H1 (cell line): Measurements from ENCODE around the gene TTYH2. TPM values are rescaled to one million over a fixed set of nuclear protein-coding genes. Genes with fewer than 3 reads are reported as not detected.

ENCODE experiments used
- CTCF ChIA-PET: fragments of 300-600 bp; sonication (Branson Sonifier 250); formaldehyde crosslinking; loops from one replicate; lab custom pipeline; 2021; ENCODE audit not compliant: partially characterized antibody; lab: Charles Lee
- POLR2A ChIA-PET: fragments of 300-600 bp; sonication (Branson Sonifier 250); formaldehyde crosslinking; loops from one replicate; lab custom pipeline; 2021; ENCODE audit warnings: inconsistent platforms; ENCODE audit not compliant: partially characterized antibody; lab: Charles Lee
- DNase-seq, 2 experiments: peaks; one replicate each; pipeline versions ENCODE4 v3.0.0 to v3.0.0-alpha.2; 2010 to 2022; ENCODE audit warnings: low spot score in 2 of 2, low read depth in 1 of 2, mixed read lengths in 1 of 2
- FAIRE-seq: peaks from 2 replicates; lab custom pipeline; 2011; peaks lifted over from hg19 to GRCh38; lab: Jason Lieb, UNC
- H2AFZ ChIP-seq: 2 replicates; pipeline ENCODE4 v1.8.1; 2012; ENCODE audit warnings: low read length, inconsistent platforms
- H2AK5ac ChIP-seq: 2 replicates; pipeline ENCODE4 v1.6.1; 2013; ENCODE audit warnings: low read depth, low read length
- H2BK120ac ChIP-seq: replicated peaks from 2 replicates; pipeline ENCODE3; 2013; ENCODE audit warnings: low read depth, low read length, inconsistent platforms
- H2BK12ac ChIP-seq: 2 replicates; pipeline ENCODE4 v1.6.1; 2013; ENCODE audit warnings: low read depth, low read length
- H2BK15ac ChIP-seq: 2 replicates; pipeline ENCODE4 v1.6.1; 2013; ENCODE audit warnings: low read length
- H2BK20ac ChIP-seq: 2 replicates; pipeline ENCODE4 v1.6.1; 2013; ENCODE audit warnings: low read length
- H2BK5ac ChIP-seq: 2 replicates; pipeline ENCODE4 v1.6.1; 2013; ENCODE audit warnings: low read depth, low read length
- H3K14ac ChIP-seq: 2 replicates; pipeline ENCODE4 v1.6.1; 2013; ENCODE audit warnings: inconsistent platforms; ENCODE audit not compliant: insufficient read length
- H3K18ac ChIP-seq: 2 replicates; pipeline ENCODE4 v1.6.1; 2013; ENCODE audit warnings: low read length; ENCODE audit errors: extremely low read depth
- H3K23ac ChIP-seq: 2 replicates; pipeline ENCODE4 v1.6.1; 2013; ENCODE audit warnings: inconsistent platforms; ENCODE audit not compliant: insufficient read length
- H3K23me2 ChIP-seq: 2 replicates; pipeline ENCODE4 v1.6.1; 2013; ENCODE audit warnings: low read depth, low read length
- H3K27ac ChIP-seq: 2 replicates; pipeline ENCODE4 v1.6.1; 2011; ENCODE audit warnings: low read depth, low read length, inconsistent platforms
- H3K27me3 ChIP-seq, 4 experiments: replicated peaks in 1 of 4; 1 replicate in 1 of 4; 2 replicates in 3 of 4; pipeline versions ENCODE4 v1.6.1 to v1.8.1; 2011 to 2013; ENCODE audit warnings: low read length in 3 of 4, mild to moderate bottlenecking in 3 of 4, inconsistent platforms in 2 of 4, mixed read lengths in 2 of 4, moderate library complexity in 1 of 4; ENCODE audit not compliant: control insufficient read depth in 3 of 4, insufficient read depth in 3 of 4; ENCODE audit errors: extremely low read depth in 1 of 4
- H3K36me3 ChIP-seq, 4 experiments: 2 replicates each; pipeline versions ENCODE4 v1.6.1 to v1.8.1; 2011 to 2013; ENCODE audit warnings: mild to moderate bottlenecking in 4 of 4, low read length in 3 of 4, moderate library complexity in 2 of 4, control low read depth in 1 of 4, inconsistent platforms in 1 of 4; ENCODE audit not compliant: insufficient read depth in 4 of 4, control insufficient read depth in 2 of 4
- H3K4ac ChIP-seq: replicated peaks from 2 replicates; pipeline ENCODE3; 2013; ENCODE audit warnings: low read length, low read depth, mixed read lengths, inconsistent platforms; ENCODE audit not compliant: insufficient read length
- H3K4me1 ChIP-seq, 4 experiments: replicated peaks in 1 of 4; 1 replicate in 1 of 4; 2 replicates in 3 of 4; pipeline versions ENCODE4 v1.6.1 to v1.8.1; 2011 to 2013; ENCODE audit warnings: low read length in 3 of 4, inconsistent platforms in 2 of 4, mixed read lengths in 1 of 4; ENCODE audit not compliant: insufficient read depth in 4 of 4, control insufficient read depth in 3 of 4
- H3K4me2 ChIP-seq, 2 experiments: 2 replicates each; pipeline versions ENCODE4 v1.6.1 to v1.8.1; 2011 to 2013; ENCODE audit warnings: low read depth in 2 of 2, low read length in 2 of 2, control low read depth in 1 of 2, inconsistent platforms in 1 of 2, mild to moderate bottlenecking in 1 of 2; ENCODE audit not compliant: insufficient read depth in 1 of 2
- H3K4me3 ChIP-seq, 4 experiments: fragments of 200-600, 300-600 bp in 1 of 4; sonication (generic), shearing (Covaris generic), sonication (Bioruptor Twin) in 1 of 4; 2 replicates each; pipeline versions ENCODE4 v1.5.1 to v1.8.1; 2011 to 2016; ENCODE audit warnings: low read length in 4 of 4, low read depth in 3 of 4, control low read depth in 2 of 4, inconsistent platforms in 2 of 4, mild to moderate bottlenecking in 2 of 4, mixed read lengths in 1 of 4, moderate library complexity in 1 of 4; ENCODE audit not compliant: insufficient read depth in 2 of 4; ENCODE audit errors: extremely low read depth in 1 of 4
- H3K56ac ChIP-seq: replicated peaks from 2 replicates; pipeline ENCODE3; 2013; ENCODE audit warnings: low read depth, mild to moderate bottlenecking, mixed read lengths, low read length, inconsistent platforms; ENCODE audit not compliant: insufficient read length
- H3K79me1 ChIP-seq: 2 replicates; pipeline ENCODE4 v1.6.1; 2013; ENCODE audit warnings: low read depth, low read length, control low read depth
- H3K79me2 ChIP-seq, 2 experiments: 2 replicates each; pipeline versions ENCODE4 v1.6.1 to v1.8.1; 2012 to 2013; ENCODE audit warnings: low read length in 2 of 2, mild to moderate bottlenecking in 2 of 2, inconsistent platforms in 1 of 2; ENCODE audit not compliant: insufficient read depth in 2 of 2, control insufficient read depth in 1 of 2
- H3K9ac ChIP-seq, 4 experiments: replicated peaks in 1 of 4; 1 replicate in 1 of 4; 2 replicates in 3 of 4; pipeline versions ENCODE4 v1.6.1 to v1.8.1; 2011 to 2013; ENCODE audit warnings: low read depth in 3 of 4, low read length in 3 of 4, control low read depth in 2 of 4, mild to moderate bottlenecking in 2 of 4, moderate library complexity in 2 of 4, inconsistent platforms in 1 of 4; ENCODE audit errors: extremely low read depth in 1 of 4
- H3K9me3 ChIP-seq, 2 experiments: 2 replicates each; pipeline versions ENCODE4 v1.6.1 to v1.8.1; 2012 to 2013; ENCODE audit warnings: mild to moderate bottlenecking in 2 of 2, moderate library complexity in 2 of 2, control low read depth in 1 of 2, inconsistent platforms in 1 of 2, low read depth in 1 of 2, low read length in 1 of 2, mixed read lengths in 1 of 2; ENCODE audit not compliant: insufficient read depth in 2 of 2
- H4K20me1 ChIP-seq, 2 experiments: replicated peaks in 1 of 2; 2 replicates each; pipeline versions ENCODE3 to v1.8.1; 2011 to 2013; ENCODE audit warnings: inconsistent platforms in 2 of 2, low read length in 2 of 2, mild to moderate bottlenecking in 1 of 2; ENCODE audit not compliant: insufficient read depth in 2 of 2, control insufficient read depth in 1 of 2
- H4K5ac ChIP-seq: 2 replicates; pipeline ENCODE4 v1.6.1; 2013; ENCODE audit warnings: low read length, low read depth, mixed read lengths, inconsistent platforms; ENCODE audit not compliant: insufficient read length
- H4K8ac ChIP-seq: 2 replicates; pipeline ENCODE4 v1.8.0; 2013; ENCODE audit warnings: mild to moderate bottlenecking, moderate library complexity, low read length, inconsistent platforms; ENCODE audit not compliant: insufficient read depth; ENCODE audit errors: extremely low read depth
- H4K91ac ChIP-seq: replicated peaks from 2 replicates; pipeline ENCODE3; 2013; ENCODE audit warnings: low read length, mixed read lengths, inconsistent platforms; ENCODE audit not compliant: insufficient read length
- CREB1 ChIP-seq: IDR thresholded peaks from 2 replicates; pipeline ENCODE4 v1.6.1; 2012; ENCODE audit warnings: inconsistent platforms
- KDM4A ChIP-seq: IDR thresholded peaks from one replicate; pipeline ENCODE4 v1.7.1; 2012; ENCODE audit warnings: low read depth, mild to moderate bottlenecking, moderate library complexity, low read length, inconsistent platforms; ENCODE audit not compliant: severe bottlenecking
- RAD21 ChIP-seq, 2 experiments: IDR thresholded peaks in 1 of 2; conservative IDR thresholded peaks in 1 of 2; 2 replicates each; pipeline ENCODE4 v1.6.1; 2011; ENCODE audit warnings: low read depth in 2 of 2, low read length in 2 of 2, improper control_type of control experiment in 1 of 2, inconsistent platforms in 1 of 2, mild to moderate bottlenecking in 1 of 2, moderate library complexity in 1 of 2
- SAP30 ChIP-seq: fragments of 300-600 bp; sonication (generic); IDR thresholded peaks from 2 replicates; pipeline ENCODE4 v1.7.1; 2012; ENCODE audit warnings: low read length, moderate library complexity, mild to moderate bottlenecking, inconsistent platforms; ENCODE audit not compliant: insufficient read depth, insufficient replicate concordance
- TAF1 ChIP-seq: IDR thresholded peaks from 2 replicates; pipeline ENCODE4 v1.6.1; 2011; ENCODE audit warnings: mild to moderate bottlenecking, low read depth, low read length
- TEAD4 ChIP-seq: IDR thresholded peaks from 2 replicates; pipeline ENCODE4 v1.6.1; 2012; ENCODE audit warnings: low read depth, low read length, inconsistent platforms, mixed read lengths
- WGBS, 2 experiments: shearing (Covaris generic) in 1 of 2; methylation state at CpG; one replicate each; pipeline versions ENCODE4 v1.1.6 to v1.1.7; 2013 to 2015; ENCODE audit warnings: low lambda C conversion rate in 2 of 2, mixed read lengths in 2 of 2, inconsistent platforms in 1 of 2, low coverage in 1 of 2, missing lambda C conversion rate in 1 of 2; ENCODE audit not compliant: insufficient replicate concordance in 2 of 2, insufficient coverage in 1 of 2, insufficient read length in 1 of 2; ENCODE audit errors: extremely low coverage in 1 of 2, missing lambda C conversion rate in 1 of 2; 5-methylcytosine and 5-hydroxymethylcytosine counted together
- polyA plus RNA-seq, 7 experiments: library from polyadenylated mRNA; depleted of rRNA in 3 of 7; stranded (reverse) in 5 of 7; unstranded in 2 of 7; fragments of >200 nt in 5 of 7; fragments of 200-250 nt in 2 of 7; gene quantifications; 1 replicate in 5 of 7; 2 replicates in 1 of 7; 4 replicates in 1 of 7; pipeline versions ENCODE4 v1.2.1 to v1.2.3, GENCODE V29; 2011 to 2013; ENCODE audit warnings: missing spikeins in 2 of 7, mixed read lengths in 2 of 7
- total RNA-seq: library from RNA; stranded (reverse); fragmentation: NEBNext Ultra II Directional; extraction: Animal tissue kit (Norgen Biotek cat#: 25700); gene quantifications from 2 replicates; pipeline ENCODE4 v1.2.1, GENCODE V29; 2021
- TF ChIP-seq, protein P1 (sequence below): IDR thresholded peaks from 2 replicates; pipeline ENCODE4 v1.6.1; 2012; ENCODE audit warnings: inconsistent platforms

Gene TTYH2
- total and polyA plus RNA-seq, 2 of the 8 experiments (the other 6 are each of a cell fraction or from before 2014, with no cell fraction given): 3.2 to 9.2 TPM

DNA sequence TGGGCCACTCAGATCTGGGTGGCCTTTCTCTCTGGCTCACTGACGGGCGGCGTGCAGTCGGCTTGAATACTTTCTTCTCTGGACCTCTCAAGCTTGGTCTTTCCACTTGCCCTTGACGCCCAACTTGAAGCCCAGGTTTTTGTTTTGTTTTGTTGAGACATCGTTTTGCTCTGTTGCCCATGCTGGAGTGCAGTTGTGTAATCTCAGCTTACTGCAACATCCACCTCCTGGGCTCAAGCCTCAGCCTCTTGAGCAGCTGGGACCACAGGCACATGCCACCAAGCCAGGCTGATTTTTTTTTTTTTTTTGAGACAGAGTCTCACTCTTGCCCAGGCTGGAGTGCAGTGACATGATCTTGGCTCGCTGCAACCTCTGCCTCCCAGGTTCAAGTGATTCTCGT, 89.9 kb downstream of the TTYH2 start:
- Histone ChIP-seq H4K91ac (no peak overlapping the region), H2AFZ (no peak overlapping the region), H3K9ac (no peak overlapping the region), H2BK120ac (no peak overlapping the region), H2BK15ac (0 out of 2 replicates have a peak overlapping the region, but pooled peaks have one; percentile 29), H2BK5ac (no peak overlapping the region), H2AK5ac (no peak overlapping the region), H3K27me3 (no peaks in the 10 kb centered on the region), H4K8ac (no peak overlapping the region), H2BK20ac (no peak overlapping the region), H3K18ac (no peak overlapping the region), H3K4me3 (no peak overlapping the region), H3K4me2 (no peak overlapping the region), H3K36me3 (no peaks in the 10 kb centered on the region), H3K27ac (no peak overlapping the region), H2BK12ac (no peak overlapping the region), H3K23ac (no peak overlapping the region), H3K14ac (no peak overlapping the region), H3K9me3 (no peaks in the 10 kb centered on the region), H3K23me2 (no peaks in the 10 kb centered on the region), H4K20me1 (no peaks in the 10 kb centered on the region), H3K56ac (no peak overlapping the region), H3K4me1 (no peaks in the 10 kb centered on the region), H3K4ac (no peak overlapping the region), H3K79me2 (no peaks in the 10 kb centered on the region), H3K79me1 (no peaks in the 10 kb centered on the region), H4K5ac (no peak overlapping the region)
- ChIA-PET CTCF (interaction anchor here (0.6 to 6.6 kb wide), 17 partner anchors 14 to 294 kb away, joined by 3 to 81 read pairs (median 4); partner anchors contain the start of genes BTBD17 and GPR142), POLR2A (no interaction called here)
- DNase-seq: no peak
- TF ChIP-seq SAP30: no peak
- no peak for TF ChIP-seq TEAD4
- TF ChIP-seq, protein P1, sequence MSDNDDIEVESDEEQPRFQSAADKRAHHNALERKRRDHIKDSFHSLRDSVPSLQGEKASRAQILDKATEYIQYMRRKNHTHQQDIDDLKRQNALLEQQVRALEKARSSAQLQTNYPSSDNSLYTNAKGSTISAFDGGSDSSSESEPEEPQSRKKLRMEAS: no peak
- TF ChIP-seq CREB1: no peak
- no peak for TF ChIP-seq RAD21 (IDR thresholded peaks at IDR 0.05 in 1 of 2, conservative IDR thresholded peaks at IDR 0.05 in 1 of 2; ENCODE audit: low read depth in 2 of 2, low read length in 2 of 2)
- no peak for TF ChIP-seq KDM4A
- no peak for TF ChIP-seq TAF1
- FAIRE-seq: no peak
- WGBS, 2 experiments: 93% methylated on average over 8 of the region's 8 CpGs; no CpG with 5 or more reads in 1 of the 2 experiments
